Adipocyte (in vitro differentiated cells): ENCODE data around the gene TMEM47.
A peak's percentile ranks its signal among the peaks of the same experiment; 100 is the strongest.

Source experiments
- DNase-seq: peaks from one replicate; pipeline ENCODE4 v3.0.0-alpha.2; 2015; ENCODE audit warnings: low read depth
- H3K27me3 ChIP-seq: replicated peaks from 2 replicates; pipeline ENCODE4 v1.7.0; 2013; ENCODE audit warnings: mild to moderate bottlenecking, low read length, moderate library complexity; ENCODE audit not compliant: control insufficient read depth, insufficient read depth
- H3K36me3 ChIP-seq: 2 replicates; pipeline ENCODE4 v1.7.0; 2013; ENCODE audit warnings: low read length, mild to moderate bottlenecking, moderate library complexity; ENCODE audit not compliant: control insufficient read depth, insufficient read depth, severe bottlenecking
- H3K4me1 ChIP-seq: 2 replicates; pipeline ENCODE4 v1.7.0; 2013; ENCODE audit warnings: mild to moderate bottlenecking, low read length, moderate library complexity; ENCODE audit not compliant: control insufficient read depth, insufficient read depth
- H3K4me3 ChIP-seq: 2 replicates; pipeline ENCODE4 v1.7.0; 2013; ENCODE audit warnings: mild to moderate bottlenecking, low read length, moderate library complexity
- H3K9ac ChIP-seq: 2 replicates; pipeline ENCODE4 v1.7.0; 2013; ENCODE audit warnings: mild to moderate bottlenecking, low read length, moderate library complexity
- H3K9me3 ChIP-seq: 2 replicates; pipeline ENCODE4 v1.7.0; 2013; ENCODE audit warnings: mild to moderate bottlenecking, low read length, moderate library complexity; ENCODE audit not compliant: control insufficient read depth

The TMEM47 gene

GRCh38 chrX:34584781-34585180 lies 72.3 kb downstream of the TMEM47 start:
- H3K27me3 ChIP-seq = no peaks in the 10 kb centered on the region
- H3K9ac ChIP-seq = no peak overlapping the region
- peaks cover 11% of the 10 kb centered on the region for H3K9me3 ChIP-seq
- no peak overlapping the region for H3K4me3 ChIP-seq
- H3K36me3 ChIP-seq = no peaks in the 10 kb centered on the region
- no peaks in the 10 kb centered on the region for H3K4me1 ChIP-seq
- no peak for DNase-seq

- Histone ChIP-seq H3K27me3 (no peaks in the 10 kb centered on the region), H3K9ac (no peak overlapping the region), H3K4me3 (no peak overlapping the region), H3K9me3 (no peaks in the 10 kb centered on the region), H3K4me1 (no peaks in the 10 kb centered on the region), H3K36me3 (no peaks in the 10 kb centered on the region)
- DNase-seq = no peak
Observed at GRCh38 chrX:34580069-34580468, 77.0 kb downstream of the TMEM47 start.

GRCh38 chrX:34578237-34578636 lies 78.8 kb downstream of the TMEM47 start:
- Histone ChIP-seq H3K36me3 (no peaks in the 10 kb centered on the region), H3K9ac (no peak overlapping the region), H3K9me3 (no peaks in the 10 kb centered on the region), H3K27me3 (no peaks in the 10 kb centered on the region), H3K4me1 (no peaks in the 10 kb centered on the region), H3K4me3 (no peak overlapping the region)
- DNase-seq = peak; percentile 74
